D721Med (cell line): ENCODE results near the gene ITLN2.

Source experiments
- DNase-seq: peaks from one replicate; pipeline ENCODE4 v3.0.0; 2011; ENCODE audit warnings: low spot score; ENCODE audit not compliant: insufficient read length
- FAIRE-seq: peaks from 2 replicates; lab custom pipeline; 2011; peaks lifted over from hg19 to GRCh38; lab: Jason Lieb, UNC
- CTCF ChIP-seq: IDR thresholded peaks from 2 replicates; pipeline ENCODE4 v1.5.1; 2012; ENCODE audit warnings: mild to moderate bottlenecking, control low read depth; ENCODE audit not compliant: insufficient read depth; ENCODE audit errors: missing control alignments

The ITLN2 gene

GRCh38 chr1:160954158-160955104, at the start of gene ITLN2:
Gene ITLN2, minus strand, starts transcription at chr1:160954809. Its CDS starts 68 bp downstream, at chr1:160954741.
- DNase-seq, result no peak
- TF ChIP-seq CTCF, result peak; percentile 56
- no peak for FAIRE-seq

- FAIRE-seq (no peak), DNase-seq (no peak)
- TF ChIP-seq CTCF, result no peak
Measured at GRCh38 chr1:161001525-161001924, 46.9 kb upstream of the ITLN2 start.

- TF ChIP-seq CTCF, result no peak
- DNase-seq (no peak), FAIRE-seq (no peak)
Measured at GRCh38 chr1:161000736-161001480, 46.3 kb upstream of the ITLN2 start.

- no peak for FAIRE-seq
Measured at GRCh38 chr1:160999376-160999775, 44.8 kb upstream of the ITLN2 start.

GRCh38 chr1:160997323-160998038, 42.9 kb upstream of the ITLN2 start:
- DNase-seq, result no peak
- FAIRE-seq, result no peak
- peak; percentile 54 for TF ChIP-seq CTCF

More at GRCh38 chr1:160999376-160999775, 44.8 kb upstream of the ITLN2 start:
- no peak for DNase-seq
- no peak for TF ChIP-seq CTCF

- FAIRE-seq, result no peak
- no peak for TF ChIP-seq CTCF
- no peak for DNase-seq
Measured at GRCh38 chr1:160996178-160996577, 41.6 kb upstream of the ITLN2 start.
